Upper lobe of right lung (tissue), 1 donor: Measurements from ENCODE around the gene GGTA1. TPM values are rescaled to one million over a fixed set of nuclear protein-coding genes. Genes with fewer than 3 reads are reported as not detected.

ENCODE experiments used
- ATAC-seq: fragments of 200-7000 bp; cut with Tn5 transposase; one replicate; pipeline ENCODE4 v1.9.1; 2020; ENCODE audit warnings: mild to moderate bottlenecking, moderate library complexity
- DNase-seq: peaks from one replicate; pipeline ENCODE4 v3.0.0-alpha.2; 2020
- H3K27ac ChIP-seq: fragments of 200-600 bp; one replicate; pipeline ENCODE4 v1.8.0; 2022
- H3K27me3 ChIP-seq: fragments of 200-600 bp; one replicate; pipeline ENCODE4 v1.8.0; 2022; ENCODE audit warnings: mild to moderate bottlenecking
- H3K36me3 ChIP-seq: fragments of 200-600 bp; one replicate; pipeline ENCODE4 v1.8.0; 2022
- H3K4me1 ChIP-seq: fragments of 200-600 bp; one replicate; pipeline ENCODE4 v1.8.0; 2022
- H3K4me3 ChIP-seq: fragments of 200-600 bp; one replicate; pipeline ENCODE4 v1.8.0; 2022; ENCODE audit warnings: mild to moderate bottlenecking
- H3K9me3 ChIP-seq: fragments of 200-600 bp; one replicate; pipeline ENCODE4 v1.8.0; 2022
- intact Hi-C: fragments of 100-400 bp; cut with DNase I; formaldehyde crosslinking; loops from one replicate; pipeline ENCODE4 v1.11.0; 2022
- total RNA-seq: library from RNA; stranded (reverse); fragmentation: NEBNext Ultra II Directional; extraction: Animal tissue kit (Norgen Biotek cat#: 25700); gene quantifications from one replicate; pipeline ENCODE4 v1.2.1, GENCODE V29; 2021
- TF ChIP-seq, protein P1 (sequence below): fragments of 200-600 bp; IDR thresholded peaks from one replicate; pipeline ENCODE4 v1.8.0; 2022; ENCODE audit warnings: antibody characterized with exemption
- donor health status: DM: no; HTN: yes; CAD: no; lungs with severe emphysema.

GGTA1 gene
- total RNA-seq, 1 donor from 2014 or later = 9.5 TPM

DNA sequence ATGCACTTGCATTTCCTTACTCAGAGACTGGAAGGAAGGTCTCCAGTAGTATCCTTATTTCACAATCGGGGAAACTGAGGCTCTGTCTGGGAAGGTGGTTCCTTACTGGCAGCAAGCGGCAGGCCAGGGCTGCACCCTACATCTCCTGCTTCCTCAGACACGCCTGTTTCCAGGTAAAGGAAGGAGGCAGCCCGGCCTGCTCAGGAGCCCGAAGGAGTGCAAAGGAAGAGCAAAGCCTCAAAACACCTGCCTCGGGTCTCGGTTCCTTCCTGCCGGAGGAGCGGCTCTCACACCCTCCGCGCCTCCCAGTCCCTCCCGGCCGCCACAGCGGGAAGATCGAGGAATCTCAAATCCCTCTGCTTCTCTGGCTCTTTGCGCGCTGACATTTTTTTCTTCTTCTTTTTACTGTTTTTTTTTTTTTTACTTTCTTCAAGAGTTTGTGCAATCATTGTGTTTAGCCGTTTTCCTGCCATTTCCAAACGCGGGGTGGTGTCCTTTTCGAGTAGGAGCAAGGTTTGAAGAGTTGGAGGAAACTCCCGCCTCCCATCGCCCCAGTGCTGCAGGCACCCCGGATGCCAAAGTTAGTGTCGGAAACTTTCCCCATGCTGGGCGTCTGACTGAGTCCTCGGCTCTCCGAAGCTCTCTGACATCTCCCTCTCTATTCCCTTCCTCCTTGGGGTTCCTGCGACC, 1.0 kb downstream of the GGTA1 start:
- Histone ChIP-seq H3K27ac (peak overlapping the region; percentile 77), H3K36me3 (no peaks in the 10 kb centered on the region), H3K9me3 (no peaks in the 10 kb centered on the region), H3K4me1 (peaks cover 19% of the 10 kb centered on the region), H3K4me3 (peak overlapping the region; percentile 59), H3K27me3 (no peaks in the 10 kb centered on the region)
- DNase-seq (peak; percentile 70), ATAC-seq (peak; percentile 27)
- intact Hi-C loops = no loop called here
- TF ChIP-seq, protein P1, sequence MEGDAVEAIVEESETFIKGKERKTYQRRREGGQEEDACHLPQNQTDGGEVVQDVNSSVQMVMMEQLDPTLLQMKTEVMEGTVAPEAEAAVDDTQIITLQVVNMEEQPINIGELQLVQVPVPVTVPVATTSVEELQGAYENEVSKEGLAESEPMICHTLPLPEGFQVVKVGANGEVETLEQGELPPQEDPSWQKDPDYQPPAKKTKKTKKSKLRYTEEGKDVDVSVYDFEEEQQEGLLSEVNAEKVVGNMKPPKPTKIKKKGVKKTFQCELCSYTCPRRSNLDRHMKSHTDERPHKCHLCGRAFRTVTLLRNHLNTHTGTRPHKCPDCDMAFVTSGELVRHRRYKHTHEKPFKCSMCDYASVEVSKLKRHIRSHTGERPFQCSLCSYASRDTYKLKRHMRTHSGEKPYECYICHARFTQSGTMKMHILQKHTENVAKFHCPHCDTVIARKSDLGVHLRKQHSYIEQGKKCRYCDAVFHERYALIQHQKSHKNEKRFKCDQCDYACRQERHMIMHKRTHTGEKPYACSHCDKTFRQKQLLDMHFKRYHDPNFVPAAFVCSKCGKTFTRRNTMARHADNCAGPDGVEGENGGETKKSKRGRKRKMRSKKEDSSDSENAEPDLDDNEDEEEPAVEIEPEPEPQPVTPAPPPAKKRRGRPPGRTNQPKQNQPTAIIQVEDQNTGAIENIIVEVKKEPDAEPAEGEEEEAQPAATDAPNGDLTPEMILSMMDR = no peak

DNA sequence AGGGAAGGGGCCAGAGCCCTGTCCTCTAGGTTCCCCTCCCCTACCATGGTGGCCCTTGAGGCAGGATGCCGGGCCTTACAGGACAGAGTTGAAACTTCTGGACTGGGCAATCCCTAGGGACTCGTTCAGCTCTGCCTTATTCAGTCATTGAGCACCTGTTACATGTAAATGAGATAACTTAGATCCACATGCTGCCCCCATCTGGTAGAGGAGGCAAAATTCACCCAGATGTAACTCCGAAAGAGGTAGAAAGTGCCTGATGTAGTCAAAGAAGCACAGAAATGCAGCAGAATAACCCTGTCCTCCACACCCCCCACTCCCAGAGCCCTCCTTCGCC, 1.5 kb downstream of the GGTA1 start:
- H3K27ac ChIP-seq = no peak overlapping the region
- H3K4me1 ChIP-seq = peaks cover 19% of the 10 kb centered on the region
- no peaks in the 10 kb centered on the region for H3K36me3 ChIP-seq
- intact Hi-C loops = no loop called here
- peak overlapping the region; percentile 59 for H3K4me3 ChIP-seq
- TF ChIP-seq, protein P1 = peak; percentile 66
- ATAC-seq = peak; percentile 81
- H3K27me3 ChIP-seq = no peaks in the 10 kb centered on the region
- DNase-seq = no peak
- no peaks in the 10 kb centered on the region for H3K9me3 ChIP-seq

DNA sequence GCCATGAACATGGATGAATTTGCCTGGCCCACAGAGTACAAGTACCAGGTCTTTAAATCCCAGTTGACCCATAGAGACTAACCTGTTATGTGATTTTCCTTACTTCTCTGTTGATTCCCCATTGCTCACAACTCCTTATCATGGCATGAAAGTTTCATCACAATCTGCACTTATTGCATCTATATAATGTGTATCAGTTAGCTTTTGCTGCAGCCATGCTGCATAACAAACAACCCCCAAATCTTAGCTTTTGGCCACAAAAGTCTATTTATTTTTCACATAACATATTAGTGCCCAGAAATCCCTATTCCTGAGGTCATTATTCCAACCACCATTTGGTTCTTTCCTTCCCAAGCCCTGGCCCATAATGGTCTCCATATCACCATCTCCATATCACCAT, 3.7 kb downstream of the GGTA1 start:
- no peaks in the 10 kb centered on the region for H3K36me3 ChIP-seq
- DNase-seq (no peak), ATAC-seq (no peak)
- no peaks in the 10 kb centered on the region for H3K27me3 ChIP-seq
- TF ChIP-seq, protein P1 = no peak
- intact Hi-C loops = no loop called here
- H3K4me3 ChIP-seq = no peak overlapping the region
- no peak overlapping the region for H3K27ac ChIP-seq
- peaks cover 19% of the 10 kb centered on the region for H3K4me1 ChIP-seq
- H3K9me3 ChIP-seq = no peaks in the 10 kb centered on the region

DNA sequence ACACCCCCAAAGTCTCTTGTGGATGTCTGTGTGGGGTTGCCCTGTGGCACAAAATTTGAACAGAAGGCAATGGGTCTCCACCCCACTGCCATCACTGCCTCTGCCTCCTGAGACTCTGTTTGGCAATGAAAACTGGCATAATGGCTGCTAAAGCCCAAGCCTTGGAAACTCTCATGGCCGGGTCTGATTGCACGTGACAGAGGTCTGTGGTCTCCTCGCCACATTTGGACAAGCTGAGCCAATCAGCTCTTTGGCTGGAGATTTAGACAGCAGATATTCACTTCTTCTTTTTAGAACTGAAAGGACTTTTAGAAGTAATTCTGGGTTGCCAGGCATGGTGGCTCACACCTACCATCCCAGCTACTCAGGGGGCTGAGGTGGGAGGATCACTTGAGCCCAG, 5.5 kb downstream of the GGTA1 start:
- Histone ChIP-seq H3K9me3 (no peaks in the 10 kb centered on the region), H3K27me3 (no peaks in the 10 kb centered on the region), H3K4me3 (no peak overlapping the region), H3K27ac (no peak overlapping the region), H3K36me3 (no peaks in the 10 kb centered on the region), H3K4me1 (peaks cover 10% of the 10 kb centered on the region)
- ATAC-seq (peak; percentile 27), DNase-seq (no peak)
- intact Hi-C loops = no loop called here
- TF ChIP-seq, protein P1 = no peak

DNA sequence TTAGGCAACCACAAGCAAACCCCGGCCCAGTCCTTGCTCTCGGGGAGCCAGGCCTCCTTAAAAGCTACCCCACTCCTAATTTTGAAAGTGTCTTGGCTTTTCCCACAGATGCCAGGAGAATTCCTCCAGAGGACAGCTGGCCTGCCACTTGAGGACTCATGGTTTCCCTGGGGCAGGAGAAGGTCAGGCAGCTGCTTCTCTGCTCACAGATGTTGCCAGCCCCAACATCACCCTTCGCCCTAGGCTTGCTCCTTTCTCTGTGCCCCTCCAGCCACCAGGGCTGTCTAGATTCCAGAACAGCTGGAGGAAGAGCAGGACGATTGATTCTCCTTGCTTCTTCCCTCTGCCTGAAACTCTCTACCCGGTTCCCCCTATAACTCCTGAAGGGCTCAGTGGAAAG, 8.5 kb downstream of the GGTA1 start:
- Histone ChIP-seq H3K27me3 (no peaks in the 10 kb centered on the region), H3K4me3 (no peak overlapping the region), H3K36me3 (no peaks in the 10 kb centered on the region), H3K9me3 (no peaks in the 10 kb centered on the region), H3K4me1 (peaks cover 2% of the 10 kb centered on the region), H3K27ac (no peak overlapping the region)
- intact Hi-C loops = no loop called here
- no peak for DNase-seq
- ATAC-seq = no peak
- TF ChIP-seq, protein P1 = no peak

DNA sequence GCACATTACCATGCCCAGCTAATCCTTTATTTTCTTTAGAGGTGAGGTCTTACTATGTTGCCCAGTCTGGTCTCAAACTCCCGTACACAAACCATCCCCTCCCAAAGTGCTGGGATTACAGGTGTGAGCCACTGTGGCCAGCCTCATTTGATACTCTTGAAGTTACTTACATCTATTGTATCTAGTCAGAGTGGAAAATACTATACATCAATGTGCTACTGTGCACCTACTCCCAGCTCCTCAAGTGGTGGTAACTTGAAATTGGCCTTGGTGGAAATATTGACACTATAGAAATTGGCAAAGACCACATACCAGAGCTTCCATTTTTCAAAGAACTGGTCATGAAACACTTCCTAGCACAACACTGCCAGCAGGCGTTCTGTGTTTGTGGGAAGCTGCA, 10.3 kb downstream of the GGTA1 start:
- Histone ChIP-seq H3K27me3 (no peaks in the 10 kb centered on the region), H3K9me3 (no peaks in the 10 kb centered on the region), H3K4me3 (no peak overlapping the region), H3K27ac (no peak overlapping the region), H3K36me3 (no peaks in the 10 kb centered on the region), H3K4me1 (peaks cover 14% of the 10 kb centered on the region)
- no peak for DNase-seq
- intact Hi-C loops = no loop called here
- TF ChIP-seq, protein P1 = no peak
- no peak for ATAC-seq
